AG10803 (cell line): Measurements from ENCODE around the gene STEAP2.
A peak's percentile ranks its signal among the peaks of the same experiment; 100 is the strongest.

ENCODE experiments used
- DNase-seq: peaks from one replicate; pipeline ENCODE4 v3.0.0; 2010; ENCODE audit warnings: low read depth
- H3K4me3 ChIP-seq: 2 replicates; pipeline ENCODE4 v1.5.1; 2011; ENCODE audit warnings: mild to moderate bottlenecking, low read length, control low read depth
- CTCF ChIP-seq: conservative IDR thresholded peaks from 2 replicates; pipeline ENCODE4 v1.5.1; 2011; ENCODE audit warnings: mild to moderate bottlenecking, low read length, control low read depth, inconsistent platforms

The STEAP2 gene

GRCh38 chr7:90192876-90193750 is 18.4 kb upstream of the STEAP2 start:
- peak; percentile 94 for DNase-seq
- H3K4me3 ChIP-seq = no peak overlapping the region
- no peak for TF ChIP-seq CTCF

GRCh38 chr7:90194911-90195809 is 16.4 kb upstream of the STEAP2 start:
- TF ChIP-seq CTCF = no peak
- DNase-seq = no peak
- no peak overlapping the region for H3K4me3 ChIP-seq

- no peak for TF ChIP-seq CTCF
- no peak overlapping the region for H3K4me3 ChIP-seq
- DNase-seq = no peak
Observed at GRCh38 chr7:90201500-90202195, 9.9 kb upstream of the STEAP2 start.

GRCh38 chr7:90207956-90208355 is 3.6 kb upstream of the STEAP2 start:
- no peak for DNase-seq
- TF ChIP-seq CTCF = no peak
- H3K4me3 ChIP-seq = no peak overlapping the region

- peak; percentile 38 for DNase-seq
- no peak overlapping the region for H3K4me3 ChIP-seq
- no peak for TF ChIP-seq CTCF
Observed at GRCh38 chr7:90209776-90210175, 1.8 kb upstream of the STEAP2 start.

GRCh38 chr7:90210475-90210874 is 1.1 kb upstream of the STEAP2 start:
- no peak for TF ChIP-seq CTCF
- DNase-seq = no peak
- no peak overlapping the region; the same call in 1 of the 2 replicates for H3K4me3 ChIP-seq
